NCI-H1930 (cell line): Measurements from ENCODE around the gene TANC1.
"Not testable (repeated sequence)": the region's sequence is repeated elsewhere in the genome, so short reads cannot be mapped to it uniquely, and the experiment has no call there.

Experiments
- DNase-seq, 2 experiments: peaks; one replicate each; lab custom pipeline; 2025; lab: John Stamatoyannopoulos, UW

Gene TANC1

GRCh38 chr2:159029936-159030335, 61.5 kb downstream of the TANC1 start:
- DNase-seq = no peak

- DNase-seq = no peak
Measured at GRCh38 chr2:159030674-159031380, 62.4 kb downstream of the TANC1 start.

GRCh38 chr2:159032146-159032545, 63.7 kb downstream of the TANC1 start:
- no peak for DNase-seq

DNA sequence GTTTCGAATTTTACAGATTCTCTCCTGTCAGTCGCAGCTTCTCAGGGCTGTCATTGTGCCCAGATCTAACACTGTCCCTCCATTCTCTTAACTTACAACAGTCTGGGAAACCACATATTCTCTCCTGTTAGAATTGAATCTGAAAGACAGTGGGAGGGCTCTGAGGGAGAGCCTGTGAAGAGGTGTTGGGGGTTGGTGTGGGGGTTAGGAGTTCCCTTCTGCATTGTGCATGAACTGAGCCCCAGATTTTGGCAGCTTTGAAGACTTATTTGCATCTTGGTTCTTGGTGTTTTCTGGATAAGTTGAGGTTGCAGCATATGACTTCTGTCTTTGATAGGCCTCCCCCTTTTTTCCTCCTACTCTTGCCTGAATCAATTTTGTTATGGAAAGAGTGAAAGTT, 64.1 kb downstream of the TANC1 start:
- DNase-seq = no peak

DNA sequence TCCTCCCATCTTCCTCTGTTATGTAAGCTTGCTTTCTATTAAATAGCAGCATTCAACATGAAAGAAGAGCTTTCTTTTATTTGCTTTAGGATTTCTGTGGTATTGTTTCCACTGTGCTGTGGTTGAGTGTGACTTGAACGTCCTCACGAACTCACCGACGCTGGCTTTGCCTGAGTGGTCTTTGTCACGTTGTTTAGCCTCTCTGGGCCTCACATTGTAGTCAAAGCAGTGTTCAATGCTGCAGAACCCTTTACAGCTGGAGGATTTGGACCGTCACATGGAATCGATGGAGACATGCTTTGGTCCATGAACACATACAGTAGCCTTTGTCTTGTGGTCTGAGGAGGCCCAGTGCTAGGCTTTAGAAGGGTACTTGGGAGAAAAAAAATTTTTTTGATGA, 66.3 kb downstream of the TANC1 start:
- no peak for DNase-seq

DNA sequence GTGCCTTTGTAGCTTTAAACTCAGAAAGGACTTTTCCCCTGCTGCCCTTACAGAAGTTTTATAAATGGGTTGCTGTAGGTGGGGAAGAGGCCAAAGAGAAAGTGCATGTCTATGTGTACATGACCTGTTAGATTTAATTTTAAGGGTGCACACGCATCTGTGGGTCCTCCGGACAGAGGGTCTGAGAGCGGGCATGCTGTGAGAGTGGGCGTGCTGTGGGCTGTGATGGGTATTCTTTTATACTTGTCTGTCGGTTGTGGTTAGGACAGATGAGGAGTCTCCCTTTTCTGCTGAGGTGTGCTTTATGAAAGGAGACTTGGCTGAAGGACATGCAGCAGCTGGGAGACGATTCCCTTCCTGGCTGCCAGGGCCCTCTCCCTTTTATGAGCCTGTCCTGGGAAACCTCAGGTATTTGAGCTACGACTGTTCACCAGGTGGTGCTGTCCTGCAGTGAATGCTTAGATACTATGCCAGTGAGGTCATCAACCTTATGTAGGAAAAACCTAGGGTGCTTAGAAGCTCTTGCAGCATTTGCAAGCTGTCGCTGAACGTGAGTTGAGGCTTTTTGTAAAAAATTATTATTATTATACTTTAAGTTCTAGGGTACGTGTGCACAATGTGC, 67.5 kb downstream of the TANC1 start:
- DNase-seq = peak; percentile 9 to 14

DNA sequence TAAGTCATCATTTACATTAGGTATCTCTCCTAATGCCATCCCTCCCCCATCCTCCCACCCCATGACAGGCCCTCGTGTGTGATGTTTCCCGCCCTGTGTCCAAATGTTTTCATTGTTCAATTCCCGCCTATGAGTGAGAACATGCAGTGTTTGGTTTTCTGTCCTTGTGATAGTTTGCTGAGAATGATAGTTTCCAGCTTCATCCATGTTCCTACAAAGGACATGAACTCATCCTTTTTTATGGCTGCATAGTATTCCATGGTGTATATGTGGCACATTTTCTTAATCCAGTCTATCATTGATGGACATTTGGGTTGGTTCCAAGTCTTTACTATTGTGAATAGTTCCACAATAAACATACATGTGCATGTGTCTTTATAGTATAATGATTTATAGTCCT, 68.0 kb downstream of the TANC1 start:
- DNase-seq = not testable (repeated sequence)

- not testable (repeated sequence) for DNase-seq
Measured at GRCh38 chr2:159041328-159041727, 72.9 kb downstream of the TANC1 start.

- DNase-seq = no peak
Measured at GRCh38 chr2:159042115-159042850, 73.8 kb downstream of the TANC1 start.

- no peak for DNase-seq
Measured at GRCh38 chr2:159043710-159044109, 75.3 kb downstream of the TANC1 start.

DNA sequence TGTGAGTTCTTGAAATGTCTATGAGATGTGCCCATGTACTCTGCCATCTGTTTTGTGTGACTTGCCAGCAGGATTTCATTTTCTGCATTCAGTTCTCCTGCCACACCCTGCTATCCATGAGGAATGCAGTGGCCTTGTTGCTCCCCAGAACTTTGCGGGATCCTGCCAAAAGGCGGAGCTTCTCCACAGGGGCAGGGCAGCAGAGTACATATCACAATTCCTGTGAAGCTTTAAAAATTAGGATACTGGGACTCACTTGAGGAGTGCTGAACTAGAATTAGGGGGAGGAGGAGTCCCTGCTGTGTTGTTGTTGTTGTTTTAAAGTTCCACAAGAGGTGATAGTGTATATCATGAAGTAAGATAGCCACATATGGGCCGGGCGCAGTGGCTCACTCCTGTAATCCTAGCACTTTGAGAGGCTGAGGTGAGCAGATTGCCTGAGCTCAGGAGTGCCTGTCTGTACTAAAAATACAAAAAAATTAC, 76.4 kb downstream of the TANC1 start:
- no peak for DNase-seq

- DNase-seq = no peak
Measured at GRCh38 chr2:159045545-159046454, 77.4 kb downstream of the TANC1 start.

GRCh38 chr2:159046966-159047365, 78.5 kb downstream of the TANC1 start:
- DNase-seq = no peak

DNA sequence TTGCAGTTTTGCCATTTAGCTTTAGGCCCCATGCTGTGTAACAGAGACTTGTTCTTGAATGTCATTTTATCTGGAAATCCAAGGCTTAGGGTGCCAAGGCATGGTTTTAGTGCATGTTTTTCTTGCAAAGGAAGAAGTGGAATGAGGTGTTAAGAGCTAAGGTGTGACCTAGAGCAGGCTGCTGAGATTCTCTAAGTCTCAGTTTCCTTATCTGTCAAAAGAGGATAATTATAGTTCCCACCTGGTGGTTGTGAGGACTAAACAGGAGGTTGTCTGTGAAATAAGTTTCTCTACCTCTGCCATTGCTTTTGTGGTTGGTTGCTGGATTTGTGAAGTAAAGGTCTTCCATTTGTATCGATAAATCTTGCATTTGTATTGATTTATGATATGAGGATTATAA, 82.0 kb downstream of the TANC1 start:
- no peak for DNase-seq

GRCh38 chr2:159051133-159051532, 82.7 kb downstream of the TANC1 start:
- DNase-seq = no peak

- DNase-seq = no peak
Measured at GRCh38 chr2:159051661-159052060, 83.2 kb downstream of the TANC1 start.

DNA sequence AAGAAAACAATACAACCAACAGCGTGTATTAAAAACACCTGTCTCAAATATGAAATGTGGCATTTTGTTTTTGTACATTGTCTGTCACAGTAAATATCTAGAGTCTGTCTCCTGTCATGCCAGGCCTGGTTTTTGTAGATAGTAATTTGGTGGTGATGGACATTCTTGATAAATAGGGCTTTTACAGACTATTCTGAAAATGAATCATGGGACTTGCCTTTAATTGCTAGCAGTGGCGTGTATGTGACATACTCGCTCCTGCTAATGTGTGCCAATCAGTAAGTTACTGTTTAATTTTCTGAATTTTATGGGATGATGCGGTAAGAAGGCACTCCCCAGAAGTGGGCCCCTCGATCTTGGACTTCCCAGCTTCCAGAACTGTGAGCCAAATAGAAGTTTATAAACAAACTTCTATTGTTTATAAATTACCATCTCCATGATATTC, 83.7 kb downstream of the TANC1 start:
- DNase-seq = no peak

DNA sequence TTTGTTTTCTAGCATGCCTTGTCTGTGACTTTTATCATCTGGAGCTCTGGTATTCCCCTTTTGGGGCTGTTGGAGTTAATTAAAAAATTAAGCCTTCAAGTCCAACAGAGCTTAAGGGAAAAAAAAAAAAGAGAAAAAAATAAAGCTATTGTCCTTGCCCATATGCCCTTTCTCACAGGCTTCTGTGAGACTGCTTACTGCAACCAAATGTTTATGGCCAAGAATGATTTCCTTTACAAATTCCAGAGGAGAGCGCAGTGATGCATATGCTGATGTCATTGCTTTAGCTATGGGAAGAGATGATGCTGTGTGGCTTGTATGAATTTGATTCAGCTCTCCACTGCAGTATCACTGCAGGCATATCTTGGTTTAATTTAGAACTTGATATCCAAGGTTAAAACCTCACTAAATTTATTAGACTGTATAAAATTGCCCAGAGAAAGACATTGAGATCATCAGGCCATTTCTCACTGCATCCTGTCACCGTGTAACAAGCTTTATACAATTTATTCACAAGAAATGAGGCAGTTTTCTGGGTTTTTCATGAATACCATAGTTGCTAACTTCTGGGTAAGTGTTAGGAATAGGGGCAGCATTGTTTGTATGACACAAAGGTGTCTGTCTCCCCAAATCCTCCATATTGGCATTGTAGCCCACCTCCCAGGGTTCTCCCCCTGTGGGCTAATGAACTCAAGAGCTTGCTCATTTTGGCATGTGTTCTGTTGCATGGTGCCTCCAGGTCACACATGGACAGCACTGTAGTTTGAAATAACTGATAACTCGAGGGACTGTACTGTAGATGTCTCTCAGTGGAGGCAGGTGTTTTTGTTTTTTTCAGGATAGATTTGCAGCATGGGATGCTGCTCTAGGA, 85.0 kb downstream of the TANC1 start:
- DNase-seq = no peak

DNA sequence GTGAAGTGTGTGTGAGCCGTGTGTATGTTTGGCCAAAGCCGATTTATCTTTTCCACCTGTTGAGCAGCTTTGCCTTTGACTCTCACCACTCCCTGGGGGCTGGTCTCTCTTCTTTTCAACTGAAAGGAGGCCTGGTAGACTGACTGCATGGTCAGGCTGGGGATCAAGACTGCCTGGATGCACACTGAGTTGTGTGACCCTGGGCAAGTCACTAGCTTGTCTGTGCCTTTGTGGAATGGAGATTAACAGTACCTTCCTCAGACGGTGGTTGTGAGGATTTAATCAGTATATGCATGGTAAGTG, 85.5 kb downstream of the TANC1 start:
- no peak for DNase-seq

GRCh38 chr2:159054985-159055384, 86.5 kb downstream of the TANC1 start:
- no peak for DNase-seq

- DNase-seq = no peak
Measured at GRCh38 chr2:159060518-159060917, 92.1 kb downstream of the TANC1 start.
